GM18861 (cell line): ENCODE measurements around the gene STK25.
"Not testable (repeated sequence)": the region's sequence is repeated elsewhere in the genome, so short reads cannot be mapped to it uniquely, and the experiment has no call there.

ENCODE experiments used
- ATAC-seq: cut with Tn5 transposase; IDR thresholded peaks from one replicate; pipeline ENCODE4 v1.9.1; 2021; ENCODE audit not compliant: unreplicated experiment

The STK25 gene

GRCh38 chr2:241509155-241509784, 886 bp upstream of the STK25 start:
- no peak for ATAC-seq

- peak; percentile 13 for ATAC-seq
Measured at GRCh38 chr2:241507430-241508239, 749 bp downstream of the STK25 start.

GRCh38 chr2:241506793-241507429, 1.5 kb downstream of the STK25 start:
- ATAC-seq, result no peak

- ATAC-seq, result not testable (repeated sequence)
Measured at GRCh38 chr2:241506317-241506716, 2.1 kb downstream of the STK25 start.

- ATAC-seq, result no peak
Measured at GRCh38 chr2:241505781-241506201, 2.6 kb downstream of the STK25 start.

- ATAC-seq, result no peak
Measured at GRCh38 chr2:241505086-241505780, 3.2 kb downstream of the STK25 start.

GRCh38 chr2:241503776-241504392, 4.5 kb downstream of the STK25 start:
- no peak for ATAC-seq

- ATAC-seq, result no peak
Measured at GRCh38 chr2:241502281-241502680, 6.1 kb downstream of the STK25 start.

- no peak for ATAC-seq
Measured at GRCh38 chr2:241501551-241501950, 6.8 kb downstream of the STK25 start.

GRCh38 chr2:241501099-241501541, 7.3 kb downstream of the STK25 start:
- no peak for ATAC-seq

GRCh38 chr2:241500431-241500975, 7.9 kb downstream of the STK25 start:
- ATAC-seq, result no peak

GRCh38 chr2:241500016-241500415, 8.4 kb downstream of the STK25 start:
- no peak for ATAC-seq

GRCh38 chr2:241499146-241499965, 9.0 kb downstream of the STK25 start:
- ATAC-seq, result no peak

GRCh38 chr2:241498115-241499070, 10.0 kb downstream of the STK25 start:
- ATAC-seq, result no peak

GRCh38 chr2:241496904-241497877, 11.2 kb downstream of the STK25 start:
- no peak for ATAC-seq

- no peak for ATAC-seq
Measured at GRCh38 chr2:241496003-241496707, 12.2 kb downstream of the STK25 start.
